Brain microvascular endothelial cell (primary cell): ENCODE data around the gene KIF6.

Experiments used
- DNase-seq: peaks from one replicate; pipeline ENCODE4 v3.0.0-alpha.2; 2020
- H3K27ac ChIP-seq: fragments of 250-450 bp; sonication (Bioruptor Pico); 2 replicates; pipeline ENCODE4 v1.5.1; 2020; ENCODE audit warnings: mild to moderate bottlenecking, moderate library complexity
- H3K27me3 ChIP-seq: fragments of 250-450 bp; sonication (Bioruptor Pico); replicated peaks from 2 replicates; pipeline ENCODE4 v1.5.1; 2020; ENCODE audit warnings: mild to moderate bottlenecking
- H3K36me3 ChIP-seq: fragments of 250-450 bp; sonication (Bioruptor Pico); replicated peaks from 2 replicates; pipeline ENCODE4 v1.5.1; 2020; ENCODE audit warnings: mild to moderate bottlenecking
- H3K4me3 ChIP-seq: 2 replicates; pipeline ENCODE4 v1.5.1; 2011; ENCODE audit warnings: low read depth, mild to moderate bottlenecking, control low read depth, low read length, moderate library complexity
- in situ Hi-C: cut with HindIII; loops from 2 replicates; pipeline ENCODE4 v1.10.0; 2017; ENCODE audit warnings: low sequenced_read_pairs, low pct_ligation_motif_present
- TF ChIP-seq, protein P1 (sequence below): IDR thresholded peaks from 2 replicates; pipeline ENCODE4 v1.5.1; 2011; ENCODE audit warnings: low read depth, mild to moderate bottlenecking, moderate library complexity, low read length, control low read depth, inconsistent platforms; ENCODE audit errors: missing control alignments

The KIF6 gene

DNA sequence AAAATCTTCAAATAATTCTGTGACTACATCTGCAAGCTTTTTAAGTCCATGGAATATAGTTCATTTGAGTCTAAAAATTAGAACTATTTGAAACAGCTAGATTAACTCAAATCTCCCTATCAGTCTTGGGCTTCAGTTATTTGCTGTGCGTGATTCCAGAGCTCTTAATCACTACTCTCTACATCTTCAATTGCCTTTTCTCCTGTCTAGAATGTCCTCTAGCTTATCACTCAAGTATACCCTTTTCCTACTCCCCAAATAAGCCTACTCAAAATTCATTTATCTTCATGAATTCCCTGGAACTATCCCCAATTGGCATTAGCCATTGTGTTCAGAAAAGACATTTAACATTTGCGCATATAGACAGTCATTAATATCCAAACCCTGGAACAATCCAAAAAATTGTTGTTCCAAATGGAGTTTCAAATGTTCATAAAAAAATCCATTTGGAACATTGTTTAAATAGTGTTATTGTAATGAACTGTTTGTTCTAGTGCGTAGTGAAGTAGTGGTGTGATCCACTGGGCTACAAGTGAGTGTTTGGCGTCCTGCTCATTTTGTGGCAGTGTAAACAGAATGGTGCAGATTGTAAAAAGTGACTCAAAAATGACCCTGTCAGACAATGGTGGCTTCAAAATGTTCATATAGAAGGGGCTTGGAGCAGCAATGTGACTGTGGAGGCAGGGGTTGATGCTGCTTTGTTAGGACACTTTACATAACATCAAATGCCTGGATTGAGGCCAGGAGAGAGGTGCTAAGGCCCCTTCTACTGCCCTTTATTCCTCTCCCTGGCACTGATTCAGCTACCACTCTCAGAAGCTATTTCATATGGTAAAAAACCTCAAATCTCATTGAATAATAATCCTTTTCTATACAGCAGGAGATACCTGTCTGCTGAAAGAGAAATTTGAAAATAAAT lies 122.3 kb downstream of the KIF6 start:
- Histone ChIP-seq H3K27ac (no peak overlapping the region), H3K27me3 (no peaks in the 10 kb centered on the region), H3K36me3 (no peaks in the 10 kb centered on the region), H3K4me3 (no peak overlapping the region)
- DNase-seq = no peak
- TF ChIP-seq, protein P1, sequence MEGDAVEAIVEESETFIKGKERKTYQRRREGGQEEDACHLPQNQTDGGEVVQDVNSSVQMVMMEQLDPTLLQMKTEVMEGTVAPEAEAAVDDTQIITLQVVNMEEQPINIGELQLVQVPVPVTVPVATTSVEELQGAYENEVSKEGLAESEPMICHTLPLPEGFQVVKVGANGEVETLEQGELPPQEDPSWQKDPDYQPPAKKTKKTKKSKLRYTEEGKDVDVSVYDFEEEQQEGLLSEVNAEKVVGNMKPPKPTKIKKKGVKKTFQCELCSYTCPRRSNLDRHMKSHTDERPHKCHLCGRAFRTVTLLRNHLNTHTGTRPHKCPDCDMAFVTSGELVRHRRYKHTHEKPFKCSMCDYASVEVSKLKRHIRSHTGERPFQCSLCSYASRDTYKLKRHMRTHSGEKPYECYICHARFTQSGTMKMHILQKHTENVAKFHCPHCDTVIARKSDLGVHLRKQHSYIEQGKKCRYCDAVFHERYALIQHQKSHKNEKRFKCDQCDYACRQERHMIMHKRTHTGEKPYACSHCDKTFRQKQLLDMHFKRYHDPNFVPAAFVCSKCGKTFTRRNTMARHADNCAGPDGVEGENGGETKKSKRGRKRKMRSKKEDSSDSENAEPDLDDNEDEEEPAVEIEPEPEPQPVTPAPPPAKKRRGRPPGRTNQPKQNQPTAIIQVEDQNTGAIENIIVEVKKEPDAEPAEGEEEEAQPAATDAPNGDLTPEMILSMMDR = no peak
- in situ Hi-C loops = no loop called here

GRCh38 chr6:39599973-39600372 lies 125.2 kb downstream of the KIF6 start:
- Histone ChIP-seq H3K36me3 (no peaks in the 10 kb centered on the region), H3K27me3 (no peaks in the 10 kb centered on the region), H3K4me3 (no peak overlapping the region), H3K27ac (no peak overlapping the region)
- no peak for DNase-seq
- TF ChIP-seq, protein P1 = no peak
- in situ Hi-C loops = no loop called here

- TF ChIP-seq, protein P1 = no peak
- Histone ChIP-seq H3K27me3 (no peaks in the 10 kb centered on the region), H3K4me3 (no peak overlapping the region), H3K27ac (no peak overlapping the region), H3K36me3 (no peaks in the 10 kb centered on the region)
- DNase-seq = no peak
- in situ Hi-C loops = no loop called here
Observed at GRCh38 chr6:39599341-39599740, 125.9 kb downstream of the KIF6 start.

GRCh38 chr6:39594285-39594684 lies 130.9 kb downstream of the KIF6 start:
- no peak for DNase-seq
- Histone ChIP-seq H3K27me3 (no peaks in the 10 kb centered on the region), H3K4me3 (no peak overlapping the region), H3K27ac (no peak overlapping the region), H3K36me3 (no peaks in the 10 kb centered on the region)
- in situ Hi-C loops = no loop called here
- TF ChIP-seq, protein P1 = no peak

DNA sequence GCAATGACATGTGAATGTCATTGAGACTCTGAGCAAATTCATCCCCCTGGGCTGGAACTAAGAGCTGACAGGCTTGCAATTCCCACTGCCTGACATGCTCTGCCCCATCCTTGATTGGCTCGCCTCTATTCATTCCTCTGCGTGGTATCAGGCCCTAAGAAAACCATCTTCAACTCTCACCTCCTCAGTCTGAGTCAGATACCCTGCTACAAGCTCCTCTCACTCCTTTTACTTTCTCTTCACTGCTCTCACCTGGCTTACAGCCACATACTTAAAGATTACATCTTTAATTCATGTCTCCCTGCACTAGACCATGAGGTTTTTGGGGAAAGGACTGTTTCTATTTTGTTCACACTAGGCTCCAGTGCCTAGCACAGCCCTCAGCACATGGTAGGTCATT lies 131.6 kb downstream of the KIF6 start:
- in situ Hi-C loops = no loop called here
- Histone ChIP-seq H3K27me3 (no peaks in the 10 kb centered on the region), H3K36me3 (no peaks in the 10 kb centered on the region), H3K27ac (no peak overlapping the region), H3K4me3 (no peak overlapping the region)
- TF ChIP-seq, protein P1 = no peak
- DNase-seq = no peak

- no peak for DNase-seq
- in situ Hi-C loops = no loop called here
- Histone ChIP-seq H3K27ac (no peak overlapping the region), H3K4me3 (no peak overlapping the region), H3K36me3 (no peaks in the 10 kb centered on the region), H3K27me3 (no peaks in the 10 kb centered on the region)
- TF ChIP-seq, protein P1 = no peak
Observed at GRCh38 chr6:39590871-39591393, 134.3 kb downstream of the KIF6 start.
